Measurements from ENCODE around the gene ZNG1B. TPM values are rescaled to one million over a fixed set of nuclear protein-coding genes. Genes with fewer than 3 reads are reported as not detected.
A peak's percentile ranks its signal among the peaks of the same experiment; 100 is the strongest.
"Not testable (repeated sequence)": the region's sequence is repeated elsewhere in the genome, so short reads cannot be mapped to it uniquely, and the experiment has no call there.

The ZNG1B gene
- total RNA-seq, 2 donors from 2014 or later: 36.6 to 47.7 TPM

- DNase-seq (ENCODE audit: low spot score): peak; percentile 58
- H3K27me3 Mint-ChIP-seq: peaks cover 18 to 24% of the 10 kb centered on the region in 2 donors
- not testable (repeated sequence) for H3K9me3 Mint-ChIP-seq, ATAC-seq, H3K27ac Mint-ChIP-seq, H3K36me3 Mint-ChIP-seq
- peak overlapping the region; percentile 30 for H3K4me3 Mint-ChIP-seq
- peaks cover 12 to 14% of the 10 kb centered on the region in 2 donors for H3K4me1 Mint-ChIP-seq (ENCODE audit: low read depth in 2 of 2)
Observed at GRCh38 chr2:113499019-113499885, 61.8 kb downstream of the ZNG1B start.

DNA sequence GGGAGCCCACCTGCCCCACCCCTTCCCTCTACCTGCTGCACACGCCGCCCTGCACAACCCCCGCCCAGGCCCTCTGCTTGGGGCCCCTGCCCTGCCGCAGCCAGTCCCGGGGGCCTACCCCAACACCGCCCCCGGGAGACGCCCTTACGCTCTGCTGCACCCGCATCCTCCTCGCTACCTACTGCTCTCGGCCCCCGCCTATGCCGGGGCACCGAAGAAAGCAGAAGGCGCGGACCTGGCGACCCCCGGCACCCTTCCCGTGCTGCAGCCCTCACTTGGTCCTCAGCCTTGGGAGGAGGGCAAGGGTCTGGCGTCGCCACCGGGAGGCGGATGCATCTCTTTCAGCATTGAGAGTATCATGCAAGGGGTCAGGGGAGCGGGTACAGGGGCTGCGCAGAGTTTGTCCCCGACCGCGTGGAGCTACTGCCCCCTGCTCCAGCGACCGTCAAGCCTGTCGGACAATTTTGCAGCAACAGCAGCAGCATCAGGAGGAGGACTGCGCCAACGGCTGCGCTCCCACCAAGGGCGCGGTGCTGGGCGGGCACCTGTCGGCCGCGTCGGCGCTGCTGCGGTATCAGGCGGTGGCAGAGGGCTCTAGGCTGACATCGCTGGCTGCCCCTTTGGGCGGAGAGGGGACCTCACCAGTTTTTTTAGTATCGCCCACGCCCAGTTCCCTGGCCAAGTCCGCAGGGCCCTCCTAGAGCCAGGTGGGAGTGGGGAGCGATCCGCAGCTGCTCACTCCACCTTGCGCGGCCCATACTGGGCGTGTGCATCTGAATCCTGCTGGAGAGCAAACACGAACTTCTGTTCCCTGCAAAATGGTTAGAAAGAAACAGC lies 62.6 kb downstream of the ZNG1B start:
- not testable (repeated sequence) for H3K27ac Mint-ChIP-seq, H3K36me3 Mint-ChIP-seq, H3K9me3 Mint-ChIP-seq, ATAC-seq
- peaks cover 12 to 14% of the 10 kb centered on the region in 2 donors for H3K4me1 Mint-ChIP-seq (ENCODE audit: low read depth in 2 of 2)
- DNase-seq (ENCODE audit: low spot score): peak; percentile 58
- H3K27me3 Mint-ChIP-seq: peaks cover 18 to 24% of the 10 kb centered on the region in 2 donors
- H3K4me3 Mint-ChIP-seq: peak overlapping the region; percentile 50

DNA sequence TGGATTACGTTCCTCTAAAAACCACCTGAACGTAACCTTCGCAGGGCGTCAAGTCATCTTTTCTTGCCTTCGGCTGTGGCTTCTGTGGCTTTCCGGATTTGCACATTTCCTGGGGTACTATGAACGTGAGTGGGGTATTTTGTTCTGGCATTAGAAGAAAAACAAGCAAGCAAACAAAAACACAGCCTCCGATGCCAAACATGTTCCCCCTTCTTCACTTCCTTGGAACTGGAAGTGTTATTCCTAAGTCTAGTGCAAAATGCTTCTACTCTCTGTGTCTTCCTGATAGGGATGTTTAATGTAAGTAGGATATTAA lies 63.2 kb downstream of the ZNG1B start:
- not testable (repeated sequence) for ATAC-seq; DNase-seq (ENCODE audit: low spot score); H3K9me3 Mint-ChIP-seq; H3K27ac Mint-ChIP-seq; H3K36me3 Mint-ChIP-seq
- Mint-ChIP-seq H3K27me3 (peaks cover 18 to 24% of the 10 kb centered on the region in 2 donors), H3K4me3 (peak overlapping the region; percentile 50), H3K4me1 (ENCODE audit: low read depth in 2 of 2) (peaks cover 12 to 14% of the 10 kb centered on the region in 2 donors)

DNA sequence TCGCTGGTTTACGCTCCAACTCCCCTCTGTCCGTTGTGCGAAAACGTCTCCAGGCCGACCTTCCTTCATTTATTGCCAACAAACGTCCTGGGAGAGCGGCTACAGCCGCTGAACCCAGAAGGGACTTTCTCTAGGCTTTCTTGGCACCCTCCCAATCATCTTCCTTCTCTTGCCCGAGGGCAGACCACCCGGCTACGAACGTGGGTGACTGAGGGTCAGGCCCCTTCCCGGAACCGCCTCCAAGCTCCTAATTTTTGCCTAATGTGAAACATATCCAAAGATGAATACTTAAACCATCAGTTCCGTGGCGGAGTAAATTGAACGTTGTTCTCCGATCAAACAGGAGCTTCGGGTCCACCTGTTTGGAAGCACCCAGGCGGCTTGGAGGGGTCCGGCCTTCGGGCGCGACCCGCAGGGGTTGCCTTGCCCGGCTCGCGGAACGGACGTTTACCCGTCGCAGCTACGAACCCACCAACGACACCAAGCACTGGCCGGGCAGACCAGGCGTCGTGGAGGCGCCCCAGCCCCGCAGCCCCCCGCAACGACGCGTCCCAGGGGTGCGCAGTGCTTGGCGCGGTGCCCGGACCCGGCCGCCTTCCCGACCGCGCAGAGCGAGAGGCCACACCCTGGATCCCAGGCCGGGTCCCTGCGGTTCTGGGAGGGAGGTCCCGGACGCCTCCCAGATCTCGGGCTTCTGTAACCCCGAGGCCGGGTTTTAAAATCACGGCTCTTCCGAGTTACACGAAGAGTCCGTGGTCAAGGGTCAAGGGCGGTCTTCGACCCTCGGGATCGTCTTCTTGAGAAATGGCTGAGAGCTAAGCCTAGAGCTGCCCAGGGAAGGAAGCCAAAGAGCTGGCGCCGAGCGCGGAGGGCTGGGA lies 65.0 kb downstream of the ZNG1B start:
- DNase-seq (ENCODE audit: low spot score); H3K27ac Mint-ChIP-seq; H3K36me3 Mint-ChIP-seq; H3K9me3 Mint-ChIP-seq: not testable (repeated sequence)
- Mint-ChIP-seq H3K4me1 (ENCODE audit: low read depth in 2 of 2) (peaks cover 12 to 14% of the 10 kb centered on the region in 2 donors), H3K4me3 (peak overlapping the region; percentile 72), H3K27me3 (peaks cover 18 to 24% of the 10 kb centered on the region in 2 donors)
- peak in 1 of 2 donors; percentile 54 for ATAC-seq

DNA sequence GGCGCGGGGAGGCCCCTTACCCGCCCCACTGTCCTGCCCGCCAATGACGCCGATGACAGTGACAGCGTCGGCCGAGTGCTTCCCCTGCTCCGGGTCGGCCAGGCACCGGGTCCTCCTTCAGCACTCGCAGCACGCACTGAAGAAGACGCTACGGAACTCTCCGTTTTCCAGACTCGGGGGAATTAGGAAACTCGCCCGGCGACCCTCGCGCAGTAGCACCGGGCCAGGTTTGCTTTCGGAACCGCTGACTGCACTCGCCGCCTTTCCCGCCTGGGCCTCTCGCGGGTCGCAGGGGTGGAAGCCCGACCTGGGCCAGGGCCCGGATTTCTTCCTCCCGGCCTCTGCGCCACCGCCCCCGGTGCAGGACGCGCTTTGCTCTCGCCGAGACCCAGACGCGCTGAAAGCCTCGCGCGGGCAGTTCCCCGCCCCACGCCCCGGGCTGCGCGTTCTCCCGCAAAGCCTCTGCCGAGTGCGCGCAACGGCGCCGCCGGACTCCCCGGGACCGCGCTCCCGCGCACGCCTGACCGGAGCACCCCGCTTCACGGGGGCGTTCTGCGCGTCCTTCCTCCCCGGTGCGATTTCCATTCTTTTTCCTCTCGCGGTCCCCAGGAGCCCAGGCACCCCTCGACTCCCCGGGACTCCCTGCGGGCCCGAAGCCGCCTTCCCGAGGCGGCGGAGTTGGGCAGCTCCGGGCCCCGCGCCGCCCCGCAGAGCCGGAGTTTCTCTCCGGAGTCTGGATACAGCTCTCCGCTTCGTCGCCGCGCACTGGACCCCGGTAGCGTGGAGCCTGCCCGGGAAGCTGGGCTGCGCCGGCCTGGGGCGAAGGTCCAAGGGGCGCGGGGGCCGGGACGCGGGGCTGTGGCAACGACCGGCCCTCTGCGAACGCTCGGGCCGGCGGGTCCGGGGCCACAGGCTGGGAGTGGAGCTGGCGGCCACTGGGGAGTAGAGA lies 65.9 kb downstream of the ZNG1B start:
- not testable (repeated sequence) for H3K27ac Mint-ChIP-seq, H3K36me3 Mint-ChIP-seq, H3K9me3 Mint-ChIP-seq
- Mint-ChIP-seq H3K27me3 (peaks cover 13 to 19% of the 10 kb centered on the region in 2 donors), H3K4me1 (ENCODE audit: low read depth in 2 of 2) (peaks cover 12 to 14% of the 10 kb centered on the region in 2 donors), H3K4me3 (peak overlapping the region; percentile 71)
- DNase-seq (ENCODE audit: low spot score) (peak; percentile 78), ATAC-seq (peak; percentile 88 to 92)

- not testable (repeated sequence) for H3K36me3 Mint-ChIP-seq; H3K27ac Mint-ChIP-seq; ATAC-seq; H3K9me3 Mint-ChIP-seq; DNase-seq (ENCODE audit: low spot score); H3K4me3 Mint-ChIP-seq
- Mint-ChIP-seq H3K27me3 (peaks cover 15 to 16% of the 10 kb centered on the region in 2 donors), H3K4me1 (ENCODE audit: low read depth in 2 of 2) (peaks cover 12 to 14% of the 10 kb centered on the region in 2 donors)
Observed at GRCh38 chr2:113504081-113504480, 66.6 kb downstream of the ZNG1B start.

- not testable (repeated sequence) for DNase-seq (ENCODE audit: low spot score); ATAC-seq; H3K36me3 Mint-ChIP-seq; H3K27ac Mint-ChIP-seq; H3K4me1 Mint-ChIP-seq (ENCODE audit: low read depth in 2 of 2); H3K4me3 Mint-ChIP-seq; H3K9me3 Mint-ChIP-seq
- peaks cover 7 to 12% of the 10 kb centered on the region in 2 donors for H3K27me3 Mint-ChIP-seq
Observed at GRCh38 chr2:113507394-113508140, 70.1 kb downstream of the ZNG1B start.

DNA sequence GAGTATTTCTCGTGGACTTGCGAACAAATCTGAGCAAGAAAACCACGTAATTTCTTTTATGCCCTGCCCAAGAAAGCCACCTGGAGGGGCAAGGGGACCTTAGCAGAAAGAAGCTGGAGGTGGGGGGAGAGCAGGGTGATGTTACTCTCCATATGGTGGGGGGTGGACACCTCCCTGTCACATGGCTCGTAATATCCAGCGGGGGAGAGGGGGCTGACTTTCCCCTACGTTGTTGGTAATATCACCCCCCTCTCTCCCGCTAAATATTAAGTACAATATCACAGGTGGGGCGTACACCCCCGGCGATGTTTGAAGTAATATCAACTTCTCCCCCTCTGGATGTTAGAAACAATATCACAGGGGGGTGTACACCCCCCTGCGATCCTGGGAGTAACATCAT lies 70.7 kb downstream of the ZNG1B start:
- not testable (repeated sequence) for H3K36me3 Mint-ChIP-seq; H3K4me3 Mint-ChIP-seq; H3K27me3 Mint-ChIP-seq; ATAC-seq; DNase-seq (ENCODE audit: low spot score); H3K27ac Mint-ChIP-seq; H3K4me1 Mint-ChIP-seq (ENCODE audit: low read depth in 2 of 2); H3K9me3 Mint-ChIP-seq

DNA sequence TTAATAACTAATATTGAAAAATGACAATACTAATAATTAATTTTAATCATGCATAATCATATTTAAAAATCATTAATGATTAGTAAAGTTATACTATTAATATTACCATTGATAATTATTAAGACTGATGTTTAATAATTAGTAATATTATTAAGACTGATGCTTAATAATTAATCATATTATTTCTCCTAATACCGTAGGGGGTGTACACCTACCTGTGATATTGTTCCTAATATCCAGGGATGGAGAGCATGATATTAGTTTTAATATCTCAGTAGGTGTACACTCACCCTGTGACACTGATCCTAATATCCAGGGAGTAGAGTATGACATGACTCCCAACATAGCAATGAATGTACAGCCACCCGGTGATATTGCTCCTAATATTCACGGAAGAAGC lies 73.4 kb downstream of the ZNG1B start:
- not testable (repeated sequence) for H3K9me3 Mint-ChIP-seq; H3K4me1 Mint-ChIP-seq (ENCODE audit: low read depth in 2 of 2); H3K36me3 Mint-ChIP-seq; H3K27ac Mint-ChIP-seq; DNase-seq (ENCODE audit: low spot score); H3K27me3 Mint-ChIP-seq; H3K4me3 Mint-ChIP-seq; ATAC-seq

GRCh38 chr2:113511859-113512258 lies 74.4 kb downstream of the ZNG1B start:
- H3K27me3 Mint-ChIP-seq; H3K4me3 Mint-ChIP-seq; H3K9me3 Mint-ChIP-seq; H3K36me3 Mint-ChIP-seq; DNase-seq (ENCODE audit: low spot score); H3K27ac Mint-ChIP-seq; H3K4me1 Mint-ChIP-seq (ENCODE audit: low read depth in 2 of 2): not testable (repeated sequence)
- ATAC-seq: peak in 1 of 2 donors; percentile 53

DNA sequence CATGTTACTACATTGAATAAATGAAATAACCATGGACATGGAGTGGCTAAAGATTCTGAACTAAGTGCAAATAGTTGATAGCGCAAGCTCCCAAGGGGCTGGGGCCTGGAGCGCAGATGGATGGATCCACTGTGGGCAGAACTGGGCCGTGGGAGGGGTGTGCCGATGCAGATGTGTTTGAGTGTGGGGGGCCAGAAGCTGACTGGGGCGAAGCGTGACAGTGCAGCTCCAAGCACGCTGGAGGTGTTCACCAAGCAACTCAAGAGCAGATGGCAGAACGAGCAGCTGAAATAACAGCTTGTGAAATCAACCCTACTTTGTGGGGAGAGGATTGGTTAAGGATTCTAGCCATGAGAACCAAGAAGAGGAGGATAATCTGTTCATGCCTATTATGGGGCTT lies 78.0 kb downstream of the ZNG1B start:
- not testable (repeated sequence) for ATAC-seq; H3K36me3 Mint-ChIP-seq; H3K27me3 Mint-ChIP-seq; H3K9me3 Mint-ChIP-seq; DNase-seq (ENCODE audit: low spot score); H3K4me1 Mint-ChIP-seq (ENCODE audit: low read depth in 2 of 2); H3K4me3 Mint-ChIP-seq; H3K27ac Mint-ChIP-seq

DNA sequence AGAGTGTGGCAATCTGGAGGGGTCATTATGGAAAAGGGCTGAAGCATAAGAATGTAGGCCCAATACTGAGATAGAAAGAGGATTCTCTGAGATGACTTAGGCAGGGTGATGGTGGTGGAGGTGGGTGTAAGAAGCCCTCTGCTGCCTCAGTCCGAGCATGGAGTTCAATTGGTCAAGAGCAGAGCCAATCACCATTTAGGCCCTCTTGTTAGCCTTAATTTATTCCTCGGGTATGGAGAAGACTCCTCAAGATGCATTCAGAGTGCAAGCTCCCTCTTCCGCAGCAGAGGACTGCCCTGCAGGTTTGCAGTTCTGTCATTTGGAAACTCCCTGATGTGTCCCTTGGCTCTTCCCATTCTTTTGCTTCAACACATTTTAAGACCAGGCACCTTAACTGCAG lies 78.5 kb downstream of the ZNG1B start:
- not testable (repeated sequence) for DNase-seq (ENCODE audit: low spot score); H3K27me3 Mint-ChIP-seq; ATAC-seq; H3K9me3 Mint-ChIP-seq; H3K36me3 Mint-ChIP-seq; H3K4me3 Mint-ChIP-seq; H3K4me1 Mint-ChIP-seq (ENCODE audit: low read depth in 2 of 2); H3K27ac Mint-ChIP-seq

All from natural killer cell treated with Interleukin-12 subunit alpha and Interleukin-12 subunit beta and Interleukin-15 and Interleukin-18, amount 100 ng/mL, for 72 hours (primary cell).